GM19240 (cell line): ENCODE measurements around the gene HAO1.
"Not testable (repeated sequence)": the region's sequence is repeated elsewhere in the genome, so short reads cannot be mapped to it uniquely, and the experiment has no call there.

Source experiments
- DNase-seq: peaks from one replicate; pipeline ENCODE4 v3.0.0; 2011; ENCODE audit warnings: low spot score; ENCODE audit not compliant: insufficient read length

HAO1 gene

GRCh38 chr20:7940341-7940740, at the start of gene HAO1:
HAO1 (minus strand) TSS chr20:7940458; CDS start chr20:7940422, 36 bp downstream.
- no peak for DNase-seq

GRCh38 chr20:7989379-7989778, 49.1 kb upstream of the HAO1 start:
- DNase-seq, result no peak

- no peak for DNase-seq
These were observed 45.7 kb upstream of the HAO1 start for GRCh38 chr20:7985916-7986315.

GRCh38 chr20:7984192-7984591, 43.9 kb upstream of the HAO1 start:
- no peak for DNase-seq

- no peak for DNase-seq
These were observed 41.1 kb upstream of the HAO1 start for GRCh38 chr20:7981374-7981773.

- DNase-seq, result no peak
These were observed 40.2 kb upstream of the HAO1 start for GRCh38 chr20:7980332-7981046.

- no peak for DNase-seq
These were observed 37.5 kb upstream of the HAO1 start for GRCh38 chr20:7977709-7978108.

- no peak for DNase-seq
These were observed 35.7 kb upstream of the HAO1 start for GRCh38 chr20:7975851-7976414.

GRCh38 chr20:7974785-7975435, 34.7 kb upstream of the HAO1 start:
- no peak for DNase-seq

GRCh38 chr20:7971536-7972280, 31.4 kb upstream of the HAO1 start:
- no peak for DNase-seq

- DNase-seq, result no peak
These were observed 27.1 kb upstream of the HAO1 start for GRCh38 chr20:7967199-7967844.

GRCh38 chr20:7966176-7966575, 25.9 kb upstream of the HAO1 start:
- DNase-seq, result no peak

GRCh38 chr20:7959484-7959883, 19.2 kb upstream of the HAO1 start:
- DNase-seq, result no peak

GRCh38 chr20:7956561-7956960, 16.3 kb upstream of the HAO1 start:
- DNase-seq, result not testable (repeated sequence)

- no peak for DNase-seq
These were observed 10.1 kb upstream of the HAO1 start for GRCh38 chr20:7950387-7950786.

- DNase-seq, result no peak
These were observed 3.6 kb upstream of the HAO1 start for GRCh38 chr20:7943891-7944290.

- DNase-seq, result no peak
These were observed 595 bp downstream of the HAO1 start for GRCh38 chr20:7939663-7940062.

GRCh38 chr20:7938058-7938457, 2.2 kb downstream of the HAO1 start:
- DNase-seq, result no peak

- no peak for DNase-seq
These were observed 2.9 kb downstream of the HAO1 start for GRCh38 chr20:7937328-7937727.

GRCh38 chr20:7935027-7935551, 5.2 kb downstream of the HAO1 start:
- no peak for DNase-seq

- DNase-seq, result no peak
These were observed 6.9 kb downstream of the HAO1 start for GRCh38 chr20:7933346-7933745.
